Activated naive CD8-positive, alpha-beta T cell (primary cell): ENCODE measurements around the gene COX10.
A peak's percentile ranks its signal among the peaks of the same experiment; 100 is the strongest.
"Not testable (repeated sequence)": the region's sequence is repeated elsewhere in the genome, so short reads cannot be mapped to it uniquely, and the experiment has no call there.

Source experiments
- H3K27ac Mint-ChIP-seq: one replicate; pipeline ENCODE4 v1.8.0; 2021; ENCODE audit warnings: mixed read lengths
- H3K27me3 Mint-ChIP-seq: one replicate; pipeline ENCODE4 v1.8.0; 2021; ENCODE audit warnings: mixed read lengths
- H3K36me3 Mint-ChIP-seq: one replicate; pipeline ENCODE4 v1.8.0; 2021; ENCODE audit warnings: mixed read lengths
- H3K4me1 Mint-ChIP-seq: one replicate; pipeline ENCODE4 v1.8.0; 2021; ENCODE audit warnings: low read depth, mixed read lengths
- H3K4me3 Mint-ChIP-seq: one replicate; pipeline ENCODE4 v1.8.0; 2021; ENCODE audit warnings: mild to moderate bottlenecking, mixed read lengths
- H3K9me3 Mint-ChIP-seq: one replicate; pipeline ENCODE4 v1.8.0; 2021; ENCODE audit warnings: low read depth, mixed read lengths

Gene COX10

GRCh38 chr17:14069251-14070021 is at the start of gene COX10:
Gene COX10, plus strand, starts transcription at chr17:14069504. Its CDS starts 102 bp downstream, at chr17:14069606.
- H3K4me3 Mint-ChIP-seq, result peak within 1 kb of the TSS; percentile 96
- peaks cover 57% of the 10 kb centered on the region for H3K4me1 Mint-ChIP-seq
- H3K36me3 Mint-ChIP-seq, result peaks cover 13% of the 10 kb centered on the region
- peaks cover 3% of the 10 kb centered on the region for H3K9me3 Mint-ChIP-seq
- H3K27me3 Mint-ChIP-seq, result no peaks in the 10 kb centered on the region
- H3K27ac Mint-ChIP-seq, result peak within 1 kb of the TSS; percentile 96

DNA sequence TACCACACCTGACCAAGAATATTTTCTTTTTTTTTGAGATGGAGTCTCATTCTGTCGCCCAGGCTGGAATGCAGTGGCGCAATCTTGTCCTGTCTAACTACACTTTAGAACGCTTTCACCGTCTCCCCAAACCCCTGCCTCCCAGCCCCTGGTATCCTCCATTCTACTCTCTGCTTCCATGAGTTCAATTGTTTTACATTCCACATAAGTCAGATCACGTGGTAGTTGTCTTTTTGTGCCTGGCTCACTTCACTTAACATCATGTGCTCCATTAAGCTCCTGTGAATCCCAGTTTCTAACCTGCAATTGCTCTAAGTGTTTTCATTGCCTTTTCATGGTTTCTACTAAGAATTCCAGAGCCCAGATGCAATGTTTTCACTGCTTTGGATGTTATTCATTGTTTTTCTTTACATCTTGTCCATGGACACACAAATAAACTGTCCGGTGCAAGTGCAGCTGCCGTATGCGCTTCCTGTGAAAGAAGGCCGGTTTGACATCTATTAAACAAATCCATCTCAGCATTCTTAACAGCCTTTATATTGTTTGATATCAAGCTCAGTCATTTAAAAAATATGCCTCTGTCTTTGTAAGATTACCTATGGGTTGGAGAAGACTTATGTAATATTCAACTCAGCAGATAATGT is 47.5 kb upstream of the COX10 start:
- not testable (repeated sequence) for H3K36me3 Mint-ChIP-seq, H3K9me3 Mint-ChIP-seq, H3K4me3 Mint-ChIP-seq, H3K27me3 Mint-ChIP-seq, H3K27ac Mint-ChIP-seq
- H3K4me1 Mint-ChIP-seq, result peaks cover 12% of the 10 kb centered on the region

- H3K4me3 Mint-ChIP-seq, H3K27ac Mint-ChIP-seq, H3K4me1 Mint-ChIP-seq, H3K27me3 Mint-ChIP-seq, H3K9me3 Mint-ChIP-seq: not testable (repeated sequence)
- H3K36me3 Mint-ChIP-seq, result peaks cover 20% of the 10 kb centered on the region
Observed at GRCh38 chr17:14029755-14030154, 39.5 kb upstream of the COX10 start.

GRCh38 chr17:14032234-14032633 is 37.1 kb upstream of the COX10 start:
- Mint-ChIP-seq H3K4me3 (no peak overlapping the region), H3K27me3 (no peaks in the 10 kb centered on the region), H3K27ac (no peak overlapping the region), H3K4me1 (peaks cover 4% of the 10 kb centered on the region), H3K36me3 (peaks cover 28% of the 10 kb centered on the region), H3K9me3 (no peaks in the 10 kb centered on the region)

GRCh38 chr17:14033166-14033565 is 36.1 kb upstream of the COX10 start:
- Mint-ChIP-seq H3K4me3 (no peak overlapping the region), H3K4me1 (peaks cover 13% of the 10 kb centered on the region), H3K36me3 (peaks cover 33% of the 10 kb centered on the region), H3K27me3 (no peaks in the 10 kb centered on the region), H3K9me3 (no peaks in the 10 kb centered on the region), H3K27ac (no peak overlapping the region)

- H3K36me3 Mint-ChIP-seq, result peaks cover 23% of the 10 kb centered on the region
- peaks cover 23% of the 10 kb centered on the region for H3K4me1 Mint-ChIP-seq
- no peaks in the 10 kb centered on the region for H3K9me3 Mint-ChIP-seq
- H3K27me3 Mint-ChIP-seq, result no peaks in the 10 kb centered on the region
- H3K4me3 Mint-ChIP-seq, result no peak overlapping the region
- H3K27ac Mint-ChIP-seq, result no peak overlapping the region
Observed at GRCh38 chr17:14037453-14037852, 31.9 kb upstream of the COX10 start.

GRCh38 chr17:14038206-14038605 is 31.1 kb upstream of the COX10 start:
- Mint-ChIP-seq H3K27me3 (no peaks in the 10 kb centered on the region), H3K36me3 (peaks cover 22% of the 10 kb centered on the region), H3K27ac (no peak overlapping the region), H3K4me1 (peaks cover 24% of the 10 kb centered on the region), H3K4me3 (no peak overlapping the region), H3K9me3 (no peaks in the 10 kb centered on the region)

DNA sequence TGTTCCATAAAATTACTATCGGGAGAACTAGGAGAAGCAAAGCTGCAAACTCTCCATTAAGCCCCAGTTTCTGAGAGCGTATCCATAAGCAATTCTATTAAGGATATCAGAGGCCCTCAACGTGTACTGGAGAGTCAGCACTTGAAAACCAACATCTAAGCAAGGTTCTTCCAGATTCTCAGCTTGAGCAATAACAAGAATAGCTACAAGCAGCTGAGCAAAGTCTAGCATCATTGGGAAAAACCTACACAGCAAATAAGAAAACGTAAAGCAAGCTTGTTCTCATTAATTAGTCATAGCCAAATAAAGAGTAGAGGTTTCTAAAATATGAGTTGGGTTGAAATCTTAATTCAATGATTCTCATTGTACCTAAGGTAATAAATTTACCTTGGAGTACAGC is 26.9 kb upstream of the COX10 start:
- Mint-ChIP-seq H3K4me3 (no peak overlapping the region), H3K36me3 (peaks cover 7% of the 10 kb centered on the region), H3K9me3 (no peaks in the 10 kb centered on the region), H3K27ac (no peak overlapping the region), H3K4me1 (peaks cover 25% of the 10 kb centered on the region), H3K27me3 (no peaks in the 10 kb centered on the region)

DNA sequence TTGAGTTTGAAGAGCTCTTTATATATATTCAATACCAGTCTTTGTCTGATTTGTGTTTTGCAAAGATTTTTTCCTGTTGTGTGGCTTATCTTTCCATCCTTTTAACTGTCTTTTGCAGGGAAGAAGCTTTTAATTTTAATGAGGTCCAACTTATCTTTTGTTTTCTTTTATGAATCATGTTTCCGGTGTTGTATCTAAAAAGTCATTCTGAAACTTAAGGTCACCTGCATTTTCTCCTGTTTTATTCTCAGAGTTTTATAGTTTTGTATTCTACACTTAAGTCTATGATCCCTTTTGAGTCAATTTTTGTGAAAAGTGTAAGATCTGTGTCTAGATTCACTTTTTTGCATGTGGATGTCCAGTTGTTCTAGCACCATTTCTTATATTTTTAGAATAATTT is 24.6 kb upstream of the COX10 start:
- H3K27me3 Mint-ChIP-seq, result no peaks in the 10 kb centered on the region
- H3K9me3 Mint-ChIP-seq, result no peaks in the 10 kb centered on the region
- H3K4me3 Mint-ChIP-seq, result no peak overlapping the region
- no peaks in the 10 kb centered on the region for H3K36me3 Mint-ChIP-seq
- H3K27ac Mint-ChIP-seq, result no peak overlapping the region
- H3K4me1 Mint-ChIP-seq, result peaks cover 7% of the 10 kb centered on the region

DNA sequence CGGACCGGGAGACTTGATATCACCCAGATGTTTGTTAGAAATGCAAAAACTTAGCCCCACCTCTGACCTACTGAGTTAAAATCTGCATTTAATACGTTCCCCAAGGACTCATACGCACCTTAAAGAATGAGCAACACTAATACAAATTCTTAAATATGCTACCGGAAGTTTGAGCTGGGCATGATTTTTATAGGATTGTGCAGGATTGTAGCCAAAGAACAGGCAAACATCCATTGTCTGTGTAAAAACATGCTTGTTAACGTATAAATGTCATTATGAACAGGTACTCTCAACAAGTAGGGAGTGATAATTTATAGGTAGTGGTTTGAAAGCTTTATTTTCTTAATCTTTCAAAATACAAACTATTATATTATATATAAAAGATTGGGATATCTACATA is 22.3 kb upstream of the COX10 start:
- Mint-ChIP-seq H3K4me1 (peaks cover 5% of the 10 kb centered on the region), H3K36me3 (peaks cover 3% of the 10 kb centered on the region), H3K27me3 (no peaks in the 10 kb centered on the region), H3K4me3 (no peak overlapping the region), H3K9me3 (no peaks in the 10 kb centered on the region), H3K27ac (no peak overlapping the region)

GRCh38 chr17:14047591-14047990 is 21.7 kb upstream of the COX10 start:
- no peak overlapping the region for H3K27ac Mint-ChIP-seq
- peaks cover 3% of the 10 kb centered on the region for H3K36me3 Mint-ChIP-seq
- no peaks in the 10 kb centered on the region for H3K9me3 Mint-ChIP-seq
- peaks cover 5% of the 10 kb centered on the region for H3K4me1 Mint-ChIP-seq
- H3K27me3 Mint-ChIP-seq, result no peaks in the 10 kb centered on the region
- H3K4me3 Mint-ChIP-seq, result no peak overlapping the region

GRCh38 chr17:14048169-14048568 is 21.1 kb upstream of the COX10 start:
- H3K27ac Mint-ChIP-seq, result no peak overlapping the region
- peaks cover 3% of the 10 kb centered on the region for H3K36me3 Mint-ChIP-seq
- no peaks in the 10 kb centered on the region for H3K9me3 Mint-ChIP-seq
- H3K4me1 Mint-ChIP-seq, result peaks cover 4% of the 10 kb centered on the region
- no peaks in the 10 kb centered on the region for H3K27me3 Mint-ChIP-seq
- no peak overlapping the region for H3K4me3 Mint-ChIP-seq

GRCh38 chr17:14050616-14051015 is 18.7 kb upstream of the COX10 start:
- Mint-ChIP-seq H3K27ac (no peak overlapping the region), H3K27me3 (no peaks in the 10 kb centered on the region), H3K4me3 (no peak overlapping the region), H3K4me1 (no peaks in the 10 kb centered on the region), H3K36me3 (peaks cover 3% of the 10 kb centered on the region), H3K9me3 (no peaks in the 10 kb centered on the region)

GRCh38 chr17:14051692-14052091 is 17.6 kb upstream of the COX10 start:
- Mint-ChIP-seq H3K36me3 (peaks cover 8% of the 10 kb centered on the region), H3K27ac (no peak overlapping the region), H3K4me3 (no peak overlapping the region), H3K9me3 (no peaks in the 10 kb centered on the region), H3K4me1 (no peaks in the 10 kb centered on the region), H3K27me3 (no peaks in the 10 kb centered on the region)

- H3K4me1 Mint-ChIP-seq, result peaks cover 5% of the 10 kb centered on the region
- H3K27me3 Mint-ChIP-seq, result no peaks in the 10 kb centered on the region
- H3K4me3 Mint-ChIP-seq, result no peak overlapping the region
- H3K27ac Mint-ChIP-seq, result no peak overlapping the region
- no peaks in the 10 kb centered on the region for H3K9me3 Mint-ChIP-seq
- H3K36me3 Mint-ChIP-seq, result peaks cover 14% of the 10 kb centered on the region
Observed at GRCh38 chr17:14052886-14053615, 16.3 kb upstream of the COX10 start.
